LNCaP clone FGC (cell line): ENCODE data around the gene PRDM16.

Source experiments
- DNase-seq: peaks from one replicate; pipeline ENCODE4 v3.0.0-alpha.2; 2011; ENCODE audit warnings: low read depth
- H3K4me3 ChIP-seq: 2 replicates; pipeline ENCODE4 v1.5.1; 2011; ENCODE audit warnings: mild to moderate bottlenecking, low read depth, low read length, control low read depth
- TF ChIP-seq, protein P1 (sequence below): IDR thresholded peaks from 2 replicates; pipeline ENCODE4 v1.5.1; 2012; ENCODE audit warnings: mild to moderate bottlenecking; ENCODE audit not compliant: control insufficient read depth, insufficient read depth; ENCODE audit errors: extremely low read depth

Gene PRDM16

DNA sequence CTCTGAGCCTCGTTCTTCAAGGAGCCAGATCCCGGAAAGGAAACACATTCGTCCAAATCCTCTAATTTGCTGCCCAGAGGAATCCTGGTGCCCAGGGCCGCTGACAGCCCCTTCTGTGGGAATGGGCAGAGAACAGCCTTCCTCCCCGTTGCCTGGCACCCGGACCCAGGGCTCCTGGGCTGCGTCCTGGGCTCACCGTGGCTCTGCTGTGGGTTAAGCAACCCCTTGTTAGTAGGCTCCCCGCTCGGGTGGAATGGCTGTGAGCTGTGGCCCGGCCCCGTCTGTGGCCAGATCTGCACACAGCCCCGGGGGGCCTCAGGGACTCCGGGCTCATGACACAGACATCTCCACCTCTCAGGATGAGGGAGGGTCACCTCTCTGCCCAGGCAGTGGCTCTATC lies 262.6 kb downstream of the PRDM16 start:
- no peak for DNase-seq
- no peak overlapping the region for H3K4me3 ChIP-seq
- TF ChIP-seq, protein P1, sequence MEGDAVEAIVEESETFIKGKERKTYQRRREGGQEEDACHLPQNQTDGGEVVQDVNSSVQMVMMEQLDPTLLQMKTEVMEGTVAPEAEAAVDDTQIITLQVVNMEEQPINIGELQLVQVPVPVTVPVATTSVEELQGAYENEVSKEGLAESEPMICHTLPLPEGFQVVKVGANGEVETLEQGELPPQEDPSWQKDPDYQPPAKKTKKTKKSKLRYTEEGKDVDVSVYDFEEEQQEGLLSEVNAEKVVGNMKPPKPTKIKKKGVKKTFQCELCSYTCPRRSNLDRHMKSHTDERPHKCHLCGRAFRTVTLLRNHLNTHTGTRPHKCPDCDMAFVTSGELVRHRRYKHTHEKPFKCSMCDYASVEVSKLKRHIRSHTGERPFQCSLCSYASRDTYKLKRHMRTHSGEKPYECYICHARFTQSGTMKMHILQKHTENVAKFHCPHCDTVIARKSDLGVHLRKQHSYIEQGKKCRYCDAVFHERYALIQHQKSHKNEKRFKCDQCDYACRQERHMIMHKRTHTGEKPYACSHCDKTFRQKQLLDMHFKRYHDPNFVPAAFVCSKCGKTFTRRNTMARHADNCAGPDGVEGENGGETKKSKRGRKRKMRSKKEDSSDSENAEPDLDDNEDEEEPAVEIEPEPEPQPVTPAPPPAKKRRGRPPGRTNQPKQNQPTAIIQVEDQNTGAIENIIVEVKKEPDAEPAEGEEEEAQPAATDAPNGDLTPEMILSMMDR = no peak

DNA sequence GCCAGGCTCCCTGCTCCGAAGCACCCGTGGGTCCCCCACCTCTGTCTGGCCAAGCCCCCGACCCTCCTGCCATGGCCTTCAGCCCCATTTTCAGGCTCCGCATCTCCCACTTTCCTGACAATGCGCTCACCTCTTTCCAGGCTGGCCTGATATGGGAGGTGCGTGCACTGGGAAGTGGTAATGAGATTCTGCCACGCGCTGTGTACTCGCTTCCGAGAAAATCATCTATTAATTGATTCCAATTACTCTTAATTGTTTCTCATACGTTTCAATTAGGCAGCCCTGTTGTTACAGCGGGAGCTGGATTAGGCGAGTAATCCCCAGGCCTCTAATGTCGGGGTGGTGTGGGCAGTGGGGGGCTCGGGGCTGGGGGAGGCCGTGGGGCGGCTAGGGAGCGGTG lies 263.0 kb downstream of the PRDM16 start:
- no peak for DNase-seq
- TF ChIP-seq, protein P1 = no peak
- H3K4me3 ChIP-seq = no peak overlapping the region

DNA sequence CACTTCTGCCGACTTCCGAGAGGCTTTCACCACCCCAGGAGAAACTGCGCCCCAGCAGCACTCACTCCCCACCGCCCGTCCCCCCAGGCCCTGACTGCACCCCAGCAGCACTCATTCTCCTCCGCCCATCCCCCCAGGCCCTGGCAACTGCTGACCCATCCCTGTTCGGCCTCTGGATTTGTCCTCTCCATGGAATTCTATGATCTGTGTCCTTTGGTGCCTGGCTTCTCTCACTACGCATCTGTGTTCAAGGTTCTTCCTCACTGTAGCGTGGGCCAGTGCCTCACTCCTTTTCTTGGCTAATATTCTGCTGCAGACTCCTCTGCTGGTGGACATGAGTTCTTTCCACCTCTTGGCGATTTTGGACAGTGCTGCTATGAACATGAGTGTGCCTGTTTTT lies 263.7 kb downstream of the PRDM16 start:
- H3K4me3 ChIP-seq = no peak overlapping the region
- DNase-seq = no peak
- TF ChIP-seq, protein P1 = no peak

DNA sequence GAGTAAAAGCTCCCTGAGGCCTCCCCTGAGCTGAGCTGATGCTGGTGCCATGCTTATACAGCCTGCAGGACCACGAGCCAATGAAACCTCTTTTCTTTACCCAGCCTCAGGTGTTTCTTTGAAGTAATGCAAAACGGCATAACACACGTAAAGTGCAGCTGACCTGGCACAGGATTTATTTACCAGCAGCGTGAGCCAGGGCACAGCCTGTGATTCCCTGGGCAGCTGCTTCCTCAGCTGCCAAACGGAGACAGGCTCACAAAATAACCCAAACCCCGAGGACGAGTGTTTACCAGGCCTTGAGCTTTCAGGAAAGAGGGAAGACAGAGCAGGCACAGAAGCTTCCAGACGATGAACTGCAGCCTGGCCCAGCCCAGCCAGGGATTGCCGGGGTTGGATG lies 264.9 kb downstream of the PRDM16 start:
- TF ChIP-seq, protein P1 = no peak
- peak; percentile 91 for DNase-seq
- H3K4me3 ChIP-seq = no peak overlapping the region

DNA sequence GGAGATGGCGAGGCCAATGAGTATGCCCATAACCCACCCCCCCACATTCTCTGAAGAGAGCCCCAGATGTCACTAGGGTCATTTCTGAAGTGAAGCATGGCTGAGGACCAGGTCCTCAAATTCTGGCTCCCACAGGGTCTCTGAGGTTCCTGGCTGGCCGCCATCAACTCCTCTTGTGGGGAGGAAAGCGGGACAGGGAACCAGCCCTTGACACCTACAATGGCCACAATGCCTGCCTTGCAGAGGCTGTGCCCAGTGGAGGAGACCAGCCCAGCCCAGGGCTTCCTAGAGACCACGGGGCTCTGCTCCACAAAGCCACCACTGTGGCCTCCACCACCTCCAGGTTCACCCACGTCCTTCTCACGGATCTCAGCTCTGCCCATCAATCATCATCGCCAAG lies 265.4 kb downstream of the PRDM16 start:
- DNase-seq = no peak
- H3K4me3 ChIP-seq = no peak overlapping the region
- TF ChIP-seq, protein P1 = no peak

DNA sequence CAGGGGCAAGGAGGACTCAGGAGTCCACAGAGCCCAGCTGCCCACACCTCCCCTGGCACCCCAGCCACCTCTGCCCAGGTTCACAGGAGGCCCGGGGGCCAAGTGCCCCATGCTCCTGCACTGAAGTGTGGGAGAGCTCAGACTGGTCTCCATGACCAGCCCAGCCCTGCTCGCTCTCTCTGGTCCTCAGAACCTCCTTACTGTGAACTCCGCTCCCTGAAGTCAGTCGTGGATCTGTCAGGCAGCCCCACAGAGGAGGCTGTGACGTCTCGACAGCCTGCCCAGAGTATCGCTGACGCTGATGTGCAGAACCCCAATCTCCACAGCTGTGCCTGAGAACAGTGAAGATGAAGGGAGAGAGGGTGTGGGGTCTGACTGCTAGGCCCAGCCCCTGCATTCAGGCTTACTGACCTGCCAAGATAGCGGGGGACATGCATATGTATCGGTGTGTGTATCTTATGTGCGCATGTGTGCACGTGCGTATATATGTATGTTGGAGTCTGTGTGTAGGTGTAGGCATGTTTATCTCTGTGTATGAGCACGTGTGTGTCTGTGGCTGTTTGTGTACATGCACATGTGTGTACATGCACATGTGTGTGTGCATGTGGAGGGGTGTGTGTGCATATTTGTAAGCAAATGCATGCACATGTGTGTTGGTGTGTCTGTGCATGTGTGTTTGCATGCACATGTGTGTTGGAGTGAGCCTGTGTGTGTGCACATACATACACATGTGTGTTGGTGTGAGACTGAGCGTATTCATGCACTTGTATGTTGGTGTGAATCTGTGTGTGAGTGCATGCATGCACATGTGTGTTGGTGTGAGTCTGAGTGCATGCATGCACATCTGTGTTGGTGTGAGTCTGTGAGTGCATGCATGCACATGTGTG lies 267.0 kb downstream of the PRDM16 start:
- no peak overlapping the region for H3K4me3 ChIP-seq
- TF ChIP-seq, protein P1 = no peak
- no peak for DNase-seq
